Endothelial cell of umbilical vein (primary cell): Measurements from ENCODE around the gene WRNIP1.

Source experiments
- CTCF ChIP-seq, 2 donors: IDR thresholded peaks; 1 replicate in 1 of 2; 2 replicates in 1 of 2; pipeline ENCODE4 v1.5.1; 2011; ENCODE audit warnings: low read length in 2 of 2, mild to moderate bottlenecking in 2 of 2, moderate library complexity in 2 of 2, control low read depth in 1 of 2, inconsistent platforms in 1 of 2, low read depth in 1 of 2; ENCODE audit not compliant: insufficient read depth in 1 of 2; ENCODE audit errors: extremely low read depth in 1 of 2
- EZH2 ChIP-seq: IDR thresholded peaks from 2 replicates; pipeline ENCODE4 v1.6.1; 2012; ENCODE audit warnings: borderline replicate concordance, low read depth, mild to moderate bottlenecking, moderate library complexity, low read length, inconsistent platforms; ENCODE audit not compliant: severe bottlenecking
- GATA2 ChIP-seq: IDR thresholded peaks from 2 replicates; pipeline ENCODE4 v1.7.0; 2011; ENCODE audit warnings: low read depth, mild to moderate bottlenecking, moderate library complexity, mixed read lengths, low read length; ENCODE audit not compliant: insufficient read length, insufficient read depth
- JUN ChIP-seq: IDR thresholded peaks from 2 replicates; pipeline ENCODE4 v1.6.1; 2011; ENCODE audit warnings: borderline replicate concordance, low read depth; ENCODE audit not compliant: insufficient read length, insufficient read depth
- MAX ChIP-seq: IDR thresholded peaks from 2 replicates; pipeline ENCODE4 v1.6.1; 2011; ENCODE audit not compliant: insufficient read depth, insufficient read length
- MYC ChIP-seq: IDR thresholded peaks from one replicate; pipeline ENCODE4 v1.6.1; 2011; ENCODE audit warnings: mild to moderate bottlenecking, low read depth, low read length
- POLR2A ChIP-seq: IDR thresholded peaks from 2 replicates; pipeline ENCODE4 v1.6.1; 2012; ENCODE audit warnings: low read depth, mild to moderate bottlenecking, control low read depth, low read length
- POLR2AphosphoS5 ChIP-seq: IDR thresholded peaks from 2 replicates; pipeline ENCODE4 v1.6.1; 2012; ENCODE audit warnings: low read depth, mild to moderate bottlenecking, control low read depth, low read length, moderate library complexity; ENCODE audit not compliant: insufficient read depth

GRCh38 chr6:2760882-2761842, 4.0 kb upstream of the WRNIP1 start:
- TF ChIP-seq POLR2AphosphoS5 = no peak
- no peak for TF ChIP-seq POLR2A
- peak; percentile 15 to 27 for TF ChIP-seq CTCF (IDR thresholded peaks at IDR 0.05; ENCODE audit: extremely low read depth in 1 of 2, insufficient read depth in 1 of 2, low read depth in 1 of 2, low read length in 2 of 2)
- TF ChIP-seq EZH2 = no peak
- TF ChIP-seq JUN = no peak
- TF ChIP-seq GATA2 = no peak
- no peak for TF ChIP-seq MAX
- TF ChIP-seq MYC = no peak
